GM19240 (cell line): ENCODE data around the gene IL27RA.
"Not testable (repeated sequence)": the region's sequence is repeated elsewhere in the genome, so short reads cannot be mapped to it uniquely, and the experiment has no call there.

Experiments used
- DNase-seq: peaks from one replicate; pipeline ENCODE4 v3.0.0; 2011; ENCODE audit warnings: low spot score; ENCODE audit not compliant: insufficient read length

Gene IL27RA

GRCh38 chr19:13999085-13999484 is 32.5 kb upstream of the IL27RA start:
- DNase-seq: no peak

GRCh38 chr19:14000691-14001375 is 30.7 kb upstream of the IL27RA start:
- DNase-seq: no peak

- no peak for DNase-seq
Measured at GRCh38 chr19:14002571-14003250, 28.9 kb upstream of the IL27RA start.

- DNase-seq: no peak
Measured at GRCh38 chr19:14003251-14004055, 28.1 kb upstream of the IL27RA start.

GRCh38 chr19:14004619-14005348 is 26.8 kb upstream of the IL27RA start:
- DNase-seq: no peak

- DNase-seq: no peak
Measured at GRCh38 chr19:14005349-14006084, 26.0 kb upstream of the IL27RA start.

- DNase-seq: no peak
Measured at GRCh38 chr19:14006085-14006765, 25.3 kb upstream of the IL27RA start, which contains the start of gene RFX1. Gene RFX1, minus strand, starts transcription at chr19:14006320. Its CDS starts 12,477 bp downstream, at chr19:13993843.

- DNase-seq: no peak
Measured at GRCh38 chr19:14006766-14007562, 24.6 kb upstream of the IL27RA start.

GRCh38 chr19:14012378-14012915 is 19.1 kb upstream of the IL27RA start:
- DNase-seq: no peak

- DNase-seq: no peak
Measured at GRCh38 chr19:14015524-14016035, 16.0 kb upstream of the IL27RA start.

- no peak for DNase-seq
Measured at GRCh38 chr19:14019100-14019499, 12.5 kb upstream of the IL27RA start.

- DNase-seq: not testable (repeated sequence)
Measured at GRCh38 chr19:14019739-14020138, 11.8 kb upstream of the IL27RA start.

- DNase-seq: no peak
Measured at GRCh38 chr19:14021474-14021873, 10.1 kb upstream of the IL27RA start.

GRCh38 chr19:14022469-14022868 is 9.1 kb upstream of the IL27RA start:
- no peak for DNase-seq

- DNase-seq: no peak
Measured at GRCh38 chr19:14023404-14024235, 7.9 kb upstream of the IL27RA start.

GRCh38 chr19:14026652-14027192 is 4.8 kb upstream of the IL27RA start:
- DNase-seq: not testable (repeated sequence)

GRCh38 chr19:14027856-14028450 is 3.6 kb upstream of the IL27RA start, which contains the start of gene RLN3:
Gene RLN3, plus strand, starts transcription at chr19:14028148. Its CDS starts 57 bp downstream, at chr19:14028205.
- no peak for DNase-seq
